Heart left ventricle (tissue), 13 donors: ENCODE results near the gene CDK4.

ENCODE experiments used
- POLR2A ChIP-seq, 2 donors: fragments of 450-650 bp; IDR thresholded peaks; one replicate each; pipeline ENCODE4 v1.6.1; 2017; ENCODE audit warnings: antibody characterized with exemption in 2 of 2, mild to moderate bottlenecking in 2 of 2, moderate library complexity in 2 of 2
- TF ChIP-seq, protein P1 (sequence below), 12 donors: fragments of 200-600 bp; sonication (generic) in 4 of 12; IDR thresholded peaks; one replicate each; pipeline versions ENCODE4 v1.5.0 to v1.8.0; 2018 to 2022; ENCODE audit warnings: antibody characterized with exemption in 12 of 12, mild to moderate bottlenecking in 5 of 12
- donor health status: ischemic (EF 13 %, LVEDD 7.1; RV severe dilation, severe dysfunction).
- donor health status: DM: no; HTN: yes; CAD: no.
- donor health status: DM: no; HTN: no; CAD: no.
- donor health status: ischemic (EF 25% LVEDD 6.9; RV normal size, moderate dysfunction).
- donor health status: ischemic (EF 25% LVEDD 5.7; RV mildly dilated, moderate dysfunction).
- donor health status: ischemic (EF 35%, LVEDD 5.7; RV mildly dilated, moderate dysfunction).
- donor health status: nonischemic (EF 11% LVEDD 7.7; RV severe dilation, severe dysfunction).
- donor health status: DM: yes; HTN: yes; CAD: no.
- donor health status: PGD.
- donor health status: ischemic (EF 29% LVEDD 5.4; RV normal size, mild dysfunction).
- donor health status: nonischemic (EF 23%, LVEDD 6.1; RV moderate dilation, normal function).

DNA sequence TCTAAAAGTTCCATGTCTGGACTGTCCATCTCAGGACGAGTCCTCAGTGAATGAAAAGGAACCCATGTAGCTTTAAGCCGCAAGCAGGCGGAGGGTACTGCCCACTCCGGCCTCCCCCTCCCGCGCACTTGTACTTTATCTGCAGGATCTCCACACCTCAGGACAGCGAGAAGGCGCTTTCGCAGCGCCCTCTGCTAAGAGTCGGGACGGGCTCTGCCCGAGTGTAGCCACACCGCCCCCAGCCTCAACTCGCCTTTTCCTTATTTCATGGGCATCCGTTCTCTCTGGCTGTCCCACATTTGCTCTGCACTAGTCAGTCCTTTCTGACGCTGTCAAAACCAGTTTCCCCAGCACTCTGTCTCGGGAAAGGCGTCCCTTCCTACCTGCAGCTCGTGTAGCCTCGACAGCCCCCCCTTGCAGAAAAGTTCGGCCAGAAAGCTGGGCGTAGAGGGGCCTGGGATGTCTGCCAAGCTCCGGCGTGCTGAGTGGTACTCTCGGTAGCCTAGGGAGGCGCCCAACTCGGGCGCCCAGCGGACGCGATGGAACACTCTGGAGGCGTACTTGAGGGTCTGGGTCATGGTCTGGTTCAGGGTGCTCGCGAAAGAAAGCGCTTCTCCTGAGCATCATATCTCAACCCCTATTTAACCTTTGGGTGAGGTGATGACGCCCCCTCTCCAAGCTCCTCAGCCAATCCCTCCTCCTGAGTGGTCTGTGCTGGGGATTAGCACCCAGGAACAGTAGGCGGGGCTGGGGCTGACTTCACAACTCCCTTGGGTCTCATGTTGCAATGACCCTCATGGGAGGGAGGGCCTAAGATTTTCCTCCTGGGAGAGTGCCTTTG lies 14.6 kb upstream of the CDK4 start, which contains the start of gene CYP27B1:
- TF ChIP-seq, protein P1, sequence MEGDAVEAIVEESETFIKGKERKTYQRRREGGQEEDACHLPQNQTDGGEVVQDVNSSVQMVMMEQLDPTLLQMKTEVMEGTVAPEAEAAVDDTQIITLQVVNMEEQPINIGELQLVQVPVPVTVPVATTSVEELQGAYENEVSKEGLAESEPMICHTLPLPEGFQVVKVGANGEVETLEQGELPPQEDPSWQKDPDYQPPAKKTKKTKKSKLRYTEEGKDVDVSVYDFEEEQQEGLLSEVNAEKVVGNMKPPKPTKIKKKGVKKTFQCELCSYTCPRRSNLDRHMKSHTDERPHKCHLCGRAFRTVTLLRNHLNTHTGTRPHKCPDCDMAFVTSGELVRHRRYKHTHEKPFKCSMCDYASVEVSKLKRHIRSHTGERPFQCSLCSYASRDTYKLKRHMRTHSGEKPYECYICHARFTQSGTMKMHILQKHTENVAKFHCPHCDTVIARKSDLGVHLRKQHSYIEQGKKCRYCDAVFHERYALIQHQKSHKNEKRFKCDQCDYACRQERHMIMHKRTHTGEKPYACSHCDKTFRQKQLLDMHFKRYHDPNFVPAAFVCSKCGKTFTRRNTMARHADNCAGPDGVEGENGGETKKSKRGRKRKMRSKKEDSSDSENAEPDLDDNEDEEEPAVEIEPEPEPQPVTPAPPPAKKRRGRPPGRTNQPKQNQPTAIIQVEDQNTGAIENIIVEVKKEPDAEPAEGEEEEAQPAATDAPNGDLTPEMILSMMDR (IDR thresholded peaks at IDR 0.05): no peak
- TF ChIP-seq POLR2A (IDR thresholded peaks at IDR 0.05): no peak
